ENCODE measurements around the gene TMEM52.

TMEM52 gene

DNA sequence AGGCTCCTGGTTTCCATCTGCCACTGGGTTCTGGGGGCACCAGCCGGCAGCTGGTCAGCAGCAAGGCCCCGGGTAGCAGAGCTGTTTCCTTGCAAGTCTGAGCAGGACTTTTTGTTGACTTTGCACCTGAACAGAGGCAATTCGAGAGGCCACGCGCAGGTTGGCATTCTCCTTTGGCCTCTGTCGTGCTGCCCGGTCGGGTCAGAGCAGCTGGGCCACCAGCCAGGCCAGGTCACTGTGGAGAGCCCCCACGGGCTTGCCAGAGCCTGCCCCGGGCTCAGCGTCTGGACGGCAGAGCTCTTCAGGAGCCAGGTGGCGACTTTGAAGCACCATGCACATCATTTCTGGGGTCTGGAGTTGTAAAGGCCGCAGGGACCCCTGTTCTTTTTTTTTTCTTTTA is 28.4 kb upstream of the TMEM52 start:
- Histone ChIP-seq H3K36me3 (no peaks in the 10 kb centered on the region), H3K4me3 (ENCODE audit: low read depth in 1 of 2, low read length in 1 of 2) (no peak overlapping the region), H3K27ac (no peak overlapping the region), H3K9me3 (no peaks in the 10 kb centered on the region), H3K27me3 (peaks cover 16% of the 10 kb centered on the region), H3K4me1 (ENCODE audit: control insufficient read depth in 1 of 2, insufficient read depth in 1 of 2, low read depth in 1 of 2, low read length in 1 of 2) (peaks cover 0 to 5% of the 10 kb centered on the region in 2 experiments)
- TF ChIP-seq, protein P1, sequence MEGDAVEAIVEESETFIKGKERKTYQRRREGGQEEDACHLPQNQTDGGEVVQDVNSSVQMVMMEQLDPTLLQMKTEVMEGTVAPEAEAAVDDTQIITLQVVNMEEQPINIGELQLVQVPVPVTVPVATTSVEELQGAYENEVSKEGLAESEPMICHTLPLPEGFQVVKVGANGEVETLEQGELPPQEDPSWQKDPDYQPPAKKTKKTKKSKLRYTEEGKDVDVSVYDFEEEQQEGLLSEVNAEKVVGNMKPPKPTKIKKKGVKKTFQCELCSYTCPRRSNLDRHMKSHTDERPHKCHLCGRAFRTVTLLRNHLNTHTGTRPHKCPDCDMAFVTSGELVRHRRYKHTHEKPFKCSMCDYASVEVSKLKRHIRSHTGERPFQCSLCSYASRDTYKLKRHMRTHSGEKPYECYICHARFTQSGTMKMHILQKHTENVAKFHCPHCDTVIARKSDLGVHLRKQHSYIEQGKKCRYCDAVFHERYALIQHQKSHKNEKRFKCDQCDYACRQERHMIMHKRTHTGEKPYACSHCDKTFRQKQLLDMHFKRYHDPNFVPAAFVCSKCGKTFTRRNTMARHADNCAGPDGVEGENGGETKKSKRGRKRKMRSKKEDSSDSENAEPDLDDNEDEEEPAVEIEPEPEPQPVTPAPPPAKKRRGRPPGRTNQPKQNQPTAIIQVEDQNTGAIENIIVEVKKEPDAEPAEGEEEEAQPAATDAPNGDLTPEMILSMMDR (IDR thresholded peaks at IDR 0.05): no peak

DNA sequence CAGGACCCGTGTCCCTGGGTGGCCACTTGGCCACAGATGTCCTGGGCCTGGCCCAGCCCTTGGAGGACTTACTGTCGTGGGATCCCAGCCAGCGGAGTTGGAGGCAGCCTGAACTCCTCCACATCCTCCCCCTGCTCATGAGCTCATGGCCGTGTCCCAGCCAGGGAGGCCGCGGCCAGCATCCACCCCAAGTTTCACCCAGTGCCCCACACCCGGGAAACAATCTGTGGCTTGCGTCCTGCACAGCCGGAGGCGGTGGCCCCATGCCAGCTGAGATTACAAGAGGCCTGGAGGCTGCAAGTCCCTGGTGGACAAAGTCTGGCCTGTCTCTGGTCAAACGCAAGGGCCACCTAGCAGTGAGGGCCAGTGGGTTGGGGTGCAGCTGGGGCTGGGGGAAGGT is 27.5 kb upstream of the TMEM52 start:
- H3K27me3 ChIP-seq: peaks cover 19% of the 10 kb centered on the region
- no peak overlapping the region for H3K4me3 ChIP-seq (ENCODE audit: low read depth in 1 of 2, low read length in 1 of 2)
- H3K9me3 ChIP-seq: no peaks in the 10 kb centered on the region
- H3K4me1 ChIP-seq (ENCODE audit: control insufficient read depth in 1 of 2, insufficient read depth in 1 of 2, low read depth in 1 of 2, low read length in 1 of 2): peaks cover 0 to 5% of the 10 kb centered on the region in 2 experiments
- TF ChIP-seq, protein P1 (IDR thresholded peaks at IDR 0.05): no peak
- no peaks in the 10 kb centered on the region for H3K36me3 ChIP-seq
- H3K27ac ChIP-seq: no peak overlapping the region

DNA sequence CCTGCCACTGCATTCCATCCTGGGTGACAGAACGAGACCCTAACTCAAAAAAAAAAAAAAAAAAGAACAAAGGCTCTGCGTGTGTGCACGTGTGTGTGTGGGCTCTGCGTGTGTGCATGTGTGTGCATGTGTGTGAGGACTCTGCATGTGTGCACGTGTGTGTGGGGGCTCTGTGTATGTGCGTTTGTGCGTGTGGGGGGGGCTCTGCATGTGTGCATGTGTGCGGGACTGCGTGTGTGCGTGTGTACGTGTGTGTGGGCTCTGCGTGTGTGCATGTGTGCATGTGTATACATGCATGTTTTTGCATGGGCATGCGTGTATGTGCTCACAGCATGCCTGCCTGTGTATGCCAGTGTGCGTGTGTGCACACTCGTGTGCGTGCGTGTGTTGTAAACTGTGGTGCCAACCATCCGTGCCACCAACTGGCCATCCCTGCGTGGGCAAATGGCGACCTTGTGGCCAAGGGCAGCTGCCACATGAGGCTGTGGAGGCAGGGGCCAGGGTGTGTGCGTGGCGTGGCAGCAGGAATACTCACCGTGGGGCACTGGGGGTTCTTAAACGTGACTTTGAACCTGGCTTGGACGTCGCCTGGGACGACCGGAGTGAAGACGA is 26.8 kb upstream of the TMEM52 start:
- TF ChIP-seq, protein P1 (IDR thresholded peaks at IDR 0.05): no peak
- no peak overlapping the region for H3K4me3 ChIP-seq (ENCODE audit: low read depth in 1 of 2, low read length in 1 of 2)
- H3K36me3 ChIP-seq: no peaks in the 10 kb centered on the region
- H3K27ac ChIP-seq: no peak overlapping the region
- H3K4me1 ChIP-seq (ENCODE audit: control insufficient read depth in 1 of 2, insufficient read depth in 1 of 2, low read depth in 1 of 2, low read length in 1 of 2): peaks cover 0 to 5% of the 10 kb centered on the region in 2 experiments
- H3K27me3 ChIP-seq: peaks cover 26% of the 10 kb centered on the region
- H3K9me3 ChIP-seq: no peaks in the 10 kb centered on the region

DNA sequence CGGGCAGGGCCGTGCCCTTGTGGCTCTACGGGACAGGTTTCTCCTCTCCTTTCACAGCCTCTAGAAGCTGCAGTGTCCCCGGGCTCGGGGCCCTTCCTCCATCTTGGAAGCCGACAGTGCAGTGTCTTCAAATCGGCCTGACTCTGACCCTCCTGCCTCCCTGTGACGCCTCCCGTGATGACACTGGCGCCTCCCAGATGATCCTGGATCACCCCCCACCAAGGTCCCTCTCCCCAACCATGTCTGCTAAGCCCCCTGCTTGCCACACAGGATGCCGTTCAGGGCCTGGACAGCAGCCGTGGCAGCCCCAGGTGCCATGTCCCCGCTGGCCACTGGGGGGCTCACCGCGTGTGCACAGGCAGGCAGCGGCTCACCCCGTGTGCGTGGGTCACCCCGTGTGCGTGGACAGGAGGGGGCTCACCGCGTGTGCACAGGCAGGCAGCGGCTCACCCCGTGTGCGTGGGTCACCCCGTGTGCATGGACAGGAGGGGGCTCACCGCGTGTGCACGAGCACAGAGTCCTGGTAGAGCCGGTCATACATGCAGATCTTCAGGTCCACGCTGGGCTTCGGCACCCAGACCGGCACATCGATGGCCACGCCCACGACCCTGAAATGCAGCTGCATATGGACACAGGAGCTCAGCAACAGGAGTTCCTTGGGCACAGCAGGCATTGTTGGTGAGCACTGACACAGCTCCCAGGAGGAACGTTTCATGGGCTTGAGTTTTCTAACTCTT is 24.9 kb upstream of the TMEM52 start:
- H3K4me1 ChIP-seq (ENCODE audit: control insufficient read depth in 1 of 2, insufficient read depth in 1 of 2, low read depth in 1 of 2, low read length in 1 of 2): peaks cover 0 to 5% of the 10 kb centered on the region in 2 experiments
- no peaks in the 10 kb centered on the region for H3K36me3 ChIP-seq
- peaks cover 26% of the 10 kb centered on the region for H3K27me3 ChIP-seq
- no peaks in the 10 kb centered on the region for H3K9me3 ChIP-seq
- no peak overlapping the region for H3K27ac ChIP-seq
- no peak overlapping the region for H3K4me3 ChIP-seq (ENCODE audit: low read depth in 1 of 2, low read length in 1 of 2)
- TF ChIP-seq, protein P1 (IDR thresholded peaks at IDR 0.05): peak; percentile 83

DNA sequence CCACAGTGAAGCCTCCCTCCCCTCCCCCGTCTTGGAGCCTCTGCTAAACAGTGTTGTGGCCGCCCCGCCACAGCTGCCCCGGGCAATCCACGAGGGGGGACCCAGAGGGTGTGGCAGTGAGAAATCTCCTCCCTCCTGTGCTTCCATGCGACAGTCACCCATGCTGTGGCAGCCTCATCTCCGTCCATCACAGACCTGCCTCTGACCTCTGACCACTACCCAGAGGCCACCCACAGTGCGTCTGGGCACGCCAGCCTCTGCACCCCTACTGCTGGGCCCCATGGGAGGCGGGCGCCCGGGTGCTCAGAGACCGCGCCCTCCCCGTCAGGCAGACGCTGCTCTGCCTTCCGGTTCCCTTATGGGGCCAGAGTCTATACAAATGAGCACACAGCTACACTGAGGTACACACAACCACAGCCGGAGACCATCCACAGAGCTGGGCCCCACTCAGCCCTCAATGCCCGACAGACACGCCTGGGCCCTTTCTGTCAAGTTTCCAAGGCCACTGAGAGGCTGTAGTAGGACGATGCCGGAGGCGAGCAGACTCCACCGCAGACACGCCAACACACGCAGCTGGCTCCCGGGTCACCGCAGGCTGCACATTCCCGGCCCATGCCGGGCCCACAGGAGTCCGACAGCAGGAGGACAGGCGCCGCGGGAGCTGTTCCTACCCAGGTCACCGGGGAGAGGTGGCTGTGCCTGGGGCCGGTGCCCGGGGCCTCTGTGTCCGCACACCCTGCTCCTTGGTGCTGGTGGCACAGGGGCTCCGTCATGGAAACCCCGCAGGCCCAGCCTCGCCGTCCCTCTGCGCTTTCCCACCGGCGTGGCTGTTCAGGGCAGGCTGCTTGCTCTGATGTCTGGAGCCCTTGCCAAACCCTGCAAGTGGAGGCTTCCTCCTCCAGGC is 23.9 kb upstream of the TMEM52 start:
- no peaks in the 10 kb centered on the region for H3K36me3 ChIP-seq
- peaks cover 0 to 5% of the 10 kb centered on the region in 2 experiments for H3K4me1 ChIP-seq (ENCODE audit: control insufficient read depth in 1 of 2, insufficient read depth in 1 of 2, low read depth in 1 of 2, low read length in 1 of 2)
- H3K27ac ChIP-seq: no peak overlapping the region
- H3K27me3 ChIP-seq: peaks cover 26% of the 10 kb centered on the region
- no peak overlapping the region for H3K4me3 ChIP-seq (ENCODE audit: low read depth in 1 of 2, low read length in 1 of 2)
- TF ChIP-seq, protein P1 (IDR thresholded peaks at IDR 0.05): no peak
- H3K9me3 ChIP-seq: no peaks in the 10 kb centered on the region

Measured in neutrophil (primary cell).